Measurements from ENCODE around the gene KSR1.
"Not testable (repeated sequence)": the region's sequence is repeated elsewhere in the genome, so short reads cannot be mapped to it uniquely, and the experiment has no call there.

The KSR1 gene

GRCh38 chr17:27669850-27670249, 213.6 kb downstream of the KSR1 start:
- no peak for DNase-seq

DNA sequence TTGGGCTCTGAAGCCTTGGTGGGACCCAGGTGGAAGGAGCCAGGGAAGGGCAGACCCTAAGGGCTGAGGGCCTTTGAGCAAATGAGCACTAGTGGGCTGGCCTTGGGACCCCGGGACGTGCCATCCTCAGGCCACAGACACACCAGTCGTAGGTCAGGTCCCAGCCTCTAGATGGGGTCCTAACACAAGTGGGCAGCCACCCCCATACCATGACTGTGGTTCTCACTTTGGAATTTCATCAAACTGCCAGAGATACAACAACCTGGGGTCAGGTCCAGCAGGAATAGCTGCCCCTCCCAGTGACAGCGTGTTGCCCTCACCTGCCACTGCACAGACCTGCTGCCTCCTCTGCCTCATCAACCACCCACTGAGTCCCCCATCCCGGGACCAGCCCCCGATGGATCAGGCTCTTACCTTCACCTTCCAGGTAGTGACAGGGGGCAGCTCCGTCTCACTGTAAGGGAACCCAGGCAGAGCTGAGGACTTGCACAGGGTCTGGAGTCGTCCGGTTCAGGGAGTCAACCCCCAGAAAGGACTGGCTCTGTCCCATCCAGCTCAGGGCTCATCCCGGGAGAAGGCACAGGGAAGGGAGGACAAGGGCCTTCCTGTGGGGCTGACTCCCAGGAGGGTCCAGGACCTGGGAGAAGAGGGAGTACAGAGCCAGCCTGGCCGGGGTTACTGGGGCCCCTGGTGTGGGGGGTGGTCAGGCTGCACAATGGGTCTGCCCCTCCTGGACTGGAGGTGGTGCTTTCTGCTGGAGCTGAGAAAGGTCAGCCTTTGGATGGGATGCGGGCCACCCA, 214.7 kb downstream of the KSR1 start:
- DNase-seq, result no peak

- no peak for DNase-seq
Observed at GRCh38 chr17:27671591-27671910, 215.3 kb downstream of the KSR1 start.

GRCh38 chr17:27671977-27672480, 215.8 kb downstream of the KSR1 start:
- not testable (repeated sequence) for DNase-seq

- DNase-seq, result no peak
Observed at GRCh38 chr17:27674335-27674734, 218.1 kb downstream of the KSR1 start.
